Heart left ventricle (tissue), 16 donors: ENCODE data around the gene LZTS3. TPM values are rescaled to one million over a fixed set of nuclear protein-coding genes. Genes with fewer than 3 reads are reported as not detected.
"Not testable (repeated sequence)": the region's sequence is repeated elsewhere in the genome, so short reads cannot be mapped to it uniquely, and the experiment has no call there.

Experiments used
- ATAC-seq, 4 donors: fragments of 200-7000 bp; cut with Tn5 transposase; one replicate each; pipeline ENCODE4 v1.9.1; 2020 to 2022; ENCODE audit warnings: moderate library complexity in 4 of 4, mild to moderate bottlenecking in 3 of 4, moderate number of reproducible peaks in 1 of 4
- DNase-seq, 5 donors: peaks; one replicate each; pipeline ENCODE4 v3.0.0-alpha.2; 2020
- H3K27ac ChIP-seq, 12 donors: fragments of 200-600 bp; sonication (generic) in 4 of 12; one replicate each; pipeline versions ENCODE4 v1.5.0 to v1.8.0; 2016 to 2022; ENCODE audit warnings: mild to moderate bottlenecking in 2 of 12
- H3K27me3 ChIP-seq, 9 donors: fragments of 200-600 bp; sonication (generic) in 2 of 9; one replicate each; pipeline versions ENCODE4 v1.5.1 to v1.8.0; 2016 to 2022; ENCODE audit warnings: mild to moderate bottlenecking in 3 of 9
- H3K36me3 ChIP-seq, 9 donors: fragments of 200-600 bp; sonication (generic) in 2 of 9; one replicate each; pipeline versions ENCODE4 v1.5.0 to v1.8.0; 2018 to 2022; ENCODE audit warnings: mild to moderate bottlenecking in 2 of 9
- H3K4me1 ChIP-seq, 12 donors: fragments of 200-600 bp; sonication (generic) in 4 of 12; one replicate each; pipeline versions ENCODE4 v1.5.0 to v1.8.0; 2016 to 2022; ENCODE audit warnings: mild to moderate bottlenecking in 3 of 12
- H3K4me3 ChIP-seq, 12 donors: fragments of 200-600 bp; sonication (generic) in 4 of 12; one replicate each; pipeline versions ENCODE4 v1.5.0 to v1.8.0; 2017 to 2022; ENCODE audit warnings: mild to moderate bottlenecking in 9 of 12, moderate library complexity in 4 of 12
- H3K9me3 ChIP-seq, 12 donors: fragments of 200-600 bp; sonication (generic) in 4 of 12; one replicate each; pipeline versions ENCODE4 v1.5.0 to v1.8.0; 2016 to 2022; ENCODE audit warnings: mild to moderate bottlenecking in 1 of 12
- POLR2A ChIP-seq, 2 donors: fragments of 450-650 bp; IDR thresholded peaks; one replicate each; pipeline ENCODE4 v1.6.1; 2017; ENCODE audit warnings: antibody characterized with exemption in 2 of 2, mild to moderate bottlenecking in 2 of 2, moderate library complexity in 2 of 2
- WGBS, 4 donors: extraction: QIAGEN DNeasy Blood & Tissue Kit in 2 of 4; methylation state at CpG; one replicate each; pipeline versions ENCODE4 v1.1.5 to v1.1.7; 2013 to 2018; 5-methylcytosine and 5-hydroxymethylcytosine counted together
- intact Hi-C, 10 donors: fragments of 100-400 bp; cut with DNase I; formaldehyde crosslinking; loops; one replicate each; pipeline versions ENCODE4 v1.11.1 to v1.14.2; 2022
- long read RNA-seq, 3 donors: library from polyadenylated mRNA; unstranded; transcript quantifications; one replicate each; pipeline ENCODE4 v2.0.0, GENCODE V29; 2020 to 2021
- polyA plus RNA-seq, 2 donors: library from polyadenylated mRNA; stranded (reverse); fragments of 200-250 nt; gene quantifications; one replicate each; pipeline ENCODE4 v1.2.3, GENCODE V29; 2013
- total RNA-seq, 9 donors: library from RNA; depleted of rRNA in 2 of 9; stranded (reverse); fragments of >200 nt in 2 of 9; fragmentation: NEBNext Ultra II Directional in 3 of 9; extraction: Animal tissue kit (Norgen Biotek cat#: 25700) in 3 of 9; gene quantifications; one replicate each; pipeline versions ENCODE4 v1.1.0 to v1.2.4, GENCODE V29; 2016 to 2023
- TF ChIP-seq, protein P1 (sequence below), 12 donors: fragments of 200-600 bp; sonication (generic) in 4 of 12; IDR thresholded peaks; one replicate each; pipeline versions ENCODE4 v1.5.0 to v1.8.0; 2018 to 2022; ENCODE audit warnings: antibody characterized with exemption in 12 of 12, mild to moderate bottlenecking in 5 of 12
- donor health status: ischemic (EF 13 %, LVEDD 7.1; RV severe dilation, severe dysfunction).
- donor health status: healthy with polysubstance abuse.
- donor health status: DM: no; HTN: yes; CAD: no.
- donor health status: DM: no; HTN: no; CAD: no.
- donor health status: ischemic (EF 25% LVEDD 6.9; RV normal size, moderate dysfunction).
- donor health status: ischemic (EF 25% LVEDD 5.7; RV mildly dilated, moderate dysfunction).
- donor health status: healthy.
- donor health status: DM: yes; HTN: yes; CAD: no.
- donor health status: ischemic (EF 35%, LVEDD 5.7; RV mildly dilated, moderate dysfunction).
- donor health status: nonischemic (EF 11% LVEDD 7.7; RV severe dilation, severe dysfunction).
- donor health status: DM: yes; HTN: yes; CAD: no.
- donor health status: PGD.
- donor health status: ischemic (EF 29% LVEDD 5.4; RV normal size, mild dysfunction).
- donor health status: nonischemic (EF 23%, LVEDD 6.1; RV moderate dilation, normal function).

Gene LZTS3
- total RNA-seq (10 to 100 TPM in 6 of 9 donors, 1 to 10 TPM in 3; 6.8 to 28.4 (median 13.1) TPM), polyA plus RNA-seq (10 to 100 TPM in 1 of 2 donors, 1 to 10 TPM in 1; 9.0 to 13.6 TPM)
- long read RNA-seq, donor 1, full-length matches to known transcripts = 4 of 23 reads
- long read RNA-seq, donor 1, partial matches to known transcripts = 3 of 23 reads
- long read RNA-seq, donor 1, other reads (novel, unspliced or antisense) = 16 of 23 reads
- long read RNA-seq, donor 2, partial matches to known transcripts = 0 of 6 reads
- long read RNA-seq, donor 2, other reads (novel, unspliced or antisense) = 6 of 6 reads
- long read RNA-seq, donor 3, full-length matches to known transcripts = 9 of 41 reads
- long read RNA-seq, donor 3, partial matches to known transcripts = 5 of 41 reads
- long read RNA-seq, donor 3, other reads (novel, unspliced or antisense) = 27 of 41 reads

DNA sequence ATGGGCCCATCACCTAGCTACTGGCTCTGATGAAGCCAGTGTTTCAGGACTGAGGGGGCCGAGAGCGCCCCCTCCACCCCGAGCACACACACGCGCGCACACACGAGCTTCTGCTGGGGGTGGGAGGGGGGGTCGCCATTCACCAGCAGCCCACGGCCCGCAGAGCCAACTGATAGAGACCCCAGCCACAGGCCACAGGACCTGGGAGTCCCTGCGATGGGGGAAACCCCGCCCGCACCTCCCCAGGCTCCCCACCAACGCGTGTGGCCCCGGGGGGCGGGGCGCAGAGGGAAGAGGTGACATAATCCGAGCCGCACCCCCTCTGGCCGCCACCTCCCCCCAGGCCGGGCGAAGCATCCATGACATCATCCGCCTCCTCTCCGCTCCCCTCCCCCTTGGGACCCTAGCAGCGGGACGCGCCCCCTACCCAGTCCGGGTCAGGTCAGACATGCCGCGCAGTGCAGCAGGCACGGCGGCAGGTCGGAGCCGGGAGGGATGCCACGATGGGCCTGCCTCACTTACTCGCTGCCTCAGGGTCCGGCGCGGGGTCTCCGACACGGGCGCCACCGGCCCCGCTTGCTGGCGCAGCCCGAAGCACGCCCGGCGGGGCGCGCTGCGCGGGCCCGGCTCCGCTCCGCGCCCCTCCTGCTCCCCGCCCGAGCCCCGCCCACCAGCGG is at the start of gene LZTS3:
TSS of gene LZTS3 (minus strand) at position 617 of the 677 bp plus-strand sequence. CDS start 6,386 bp downstream, outside the sequence.
- TF ChIP-seq POLR2A (IDR thresholded peaks at IDR 0.05) = peak; percentile 23 to 35
- TF ChIP-seq, protein P1, sequence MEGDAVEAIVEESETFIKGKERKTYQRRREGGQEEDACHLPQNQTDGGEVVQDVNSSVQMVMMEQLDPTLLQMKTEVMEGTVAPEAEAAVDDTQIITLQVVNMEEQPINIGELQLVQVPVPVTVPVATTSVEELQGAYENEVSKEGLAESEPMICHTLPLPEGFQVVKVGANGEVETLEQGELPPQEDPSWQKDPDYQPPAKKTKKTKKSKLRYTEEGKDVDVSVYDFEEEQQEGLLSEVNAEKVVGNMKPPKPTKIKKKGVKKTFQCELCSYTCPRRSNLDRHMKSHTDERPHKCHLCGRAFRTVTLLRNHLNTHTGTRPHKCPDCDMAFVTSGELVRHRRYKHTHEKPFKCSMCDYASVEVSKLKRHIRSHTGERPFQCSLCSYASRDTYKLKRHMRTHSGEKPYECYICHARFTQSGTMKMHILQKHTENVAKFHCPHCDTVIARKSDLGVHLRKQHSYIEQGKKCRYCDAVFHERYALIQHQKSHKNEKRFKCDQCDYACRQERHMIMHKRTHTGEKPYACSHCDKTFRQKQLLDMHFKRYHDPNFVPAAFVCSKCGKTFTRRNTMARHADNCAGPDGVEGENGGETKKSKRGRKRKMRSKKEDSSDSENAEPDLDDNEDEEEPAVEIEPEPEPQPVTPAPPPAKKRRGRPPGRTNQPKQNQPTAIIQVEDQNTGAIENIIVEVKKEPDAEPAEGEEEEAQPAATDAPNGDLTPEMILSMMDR (IDR thresholded peaks at IDR 0.05) = no peak
- WGBS, 4 donors = 0 to 2% (median 1%) methylated on average over 11 to 62 of the region's 62 CpGs
- intact Hi-C loops = loop anchor here in 1 of 10 donors (5.0 kb wide), 1 partner anchor 34 kb away; the partner anchor contains the start of gene ITPA

DNA sequence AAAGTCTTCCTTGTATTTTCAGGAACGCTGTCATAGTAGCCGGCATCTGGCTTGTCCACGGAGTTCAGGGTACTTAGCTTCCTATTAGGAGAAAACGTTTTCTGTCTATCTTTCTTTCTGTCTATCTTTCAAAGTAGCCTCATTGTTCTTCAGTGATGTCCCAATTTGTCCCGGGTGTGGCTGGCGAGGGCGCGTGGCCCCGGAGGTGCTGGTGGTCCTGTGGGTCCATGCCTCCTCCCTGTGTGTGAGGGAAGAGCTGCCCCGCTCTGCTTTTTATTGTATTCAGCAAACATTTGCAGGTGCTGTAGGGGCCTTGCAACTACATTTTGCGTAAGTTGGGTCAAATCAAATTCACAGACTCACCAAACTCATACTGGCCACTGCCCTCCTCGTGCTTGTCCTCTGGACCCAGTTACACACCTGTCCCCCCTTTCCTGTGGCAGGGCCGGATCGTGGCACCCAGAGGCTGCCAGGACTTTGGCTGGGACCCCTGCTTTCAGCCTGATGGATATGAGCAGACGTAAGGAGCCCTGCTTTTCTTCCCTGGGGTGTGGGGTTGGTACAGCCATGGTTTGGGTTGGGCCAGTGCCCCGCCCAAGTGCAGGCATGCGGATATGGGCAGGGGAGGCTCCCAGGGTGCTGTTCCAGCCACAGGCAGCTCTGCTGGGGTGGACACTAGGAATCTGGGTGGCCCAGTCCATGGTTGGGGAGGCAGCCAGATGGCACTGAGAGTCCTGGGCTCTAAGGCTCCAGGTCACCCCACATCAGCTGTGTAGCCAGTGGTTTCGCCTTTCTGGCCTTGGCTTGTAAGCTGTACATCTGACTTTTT is 48.3 kb upstream of the LZTS3 start:
- Histone ChIP-seq H3K4me1 (peaks cover 0 to 14% (median 3%) of the 10 kb centered on the region in 12 donors), H3K4me3 (no peak overlapping the region), H3K36me3 (peaks cover 0 to 53% (median 40%) of the 10 kb centered on the region in 9 donors), H3K9me3 (no peaks in the 10 kb centered on the region), H3K27ac (no peak overlapping the region), H3K27me3 (no peaks in the 10 kb centered on the region)
- DNase-seq (no peak), ATAC-seq (no peak)
- intact Hi-C loops = loop anchor here in 3 of 10 donors (10.0 kb wide), 2 partner anchors 53 to 93 kb away; no protein-coding TSS in a partner anchor
- WGBS, 4 donors = 83 to 95% (median 91%) methylated on average over 14 to 18 of the region's 18 CpGs
- TF ChIP-seq, protein P1 (IDR thresholded peaks at IDR 0.05) = no peak
- TF ChIP-seq POLR2A (IDR thresholded peaks at IDR 0.05) = no peak

More for the DNA sequence above, at the start of gene LZTS3:
- Histone ChIP-seq H3K27ac (peak within 1 kb of the TSS in 11 of 12 donors; percentile 32 to 86 (median 77)), H3K4me3 (peak within 1 kb of the TSS; percentile 74 to 99 (median 92)), H3K4me1 (peaks cover 0 to 23% (median 13%) of the 10 kb centered on the region in 12 donors), H3K27me3 (peaks cover 0 to 26% (median 0%) of the 10 kb centered on the region in 9 donors), H3K9me3 (no peaks in the 10 kb centered on the region), H3K36me3 (no peaks in the 10 kb centered on the region)
- peak; percentile 74 to 81 (median 77) for DNase-seq
- ATAC-seq = peak; percentile 22 to 73 (median 58)

GRCh38 chr20:3218307-3218988 is 45.1 kb upstream of the LZTS3 start:
- no peak overlapping the region for H3K27ac ChIP-seq
- H3K36me3 ChIP-seq = peaks cover 0 to 79% (median 59%) of the 10 kb centered on the region in 9 donors
- H3K4me1 ChIP-seq = peaks cover 0 to 14% (median 3%) of the 10 kb centered on the region in 12 donors
- ATAC-seq = peak; percentile 8 to 87 (median 74)
- WGBS, 4 donors = 20 to 74% (median 27%) methylated on average over 8 to 30 of the region's 30 CpGs
- no peaks in the 10 kb centered on the region for H3K27me3 ChIP-seq
- peak overlapping the region in 2 of 12 donors; percentile 7 for H3K4me3 ChIP-seq
- DNase-seq = peak; percentile 52 to 83 (median 57)
- no peaks in the 10 kb centered on the region for H3K9me3 ChIP-seq
- TF ChIP-seq, protein P1 (IDR thresholded peaks at IDR 0.05) = peak; percentile 88 to 95 (median 94)
- TF ChIP-seq POLR2A (IDR thresholded peaks at IDR 0.05) = no peak
- intact Hi-C loops = loop anchor here in 5 of 10 donors (1.0 to 10.0 kb wide), 4 partner anchors 96 to 99 kb away; no protein-coding TSS in a partner anchor

DNA sequence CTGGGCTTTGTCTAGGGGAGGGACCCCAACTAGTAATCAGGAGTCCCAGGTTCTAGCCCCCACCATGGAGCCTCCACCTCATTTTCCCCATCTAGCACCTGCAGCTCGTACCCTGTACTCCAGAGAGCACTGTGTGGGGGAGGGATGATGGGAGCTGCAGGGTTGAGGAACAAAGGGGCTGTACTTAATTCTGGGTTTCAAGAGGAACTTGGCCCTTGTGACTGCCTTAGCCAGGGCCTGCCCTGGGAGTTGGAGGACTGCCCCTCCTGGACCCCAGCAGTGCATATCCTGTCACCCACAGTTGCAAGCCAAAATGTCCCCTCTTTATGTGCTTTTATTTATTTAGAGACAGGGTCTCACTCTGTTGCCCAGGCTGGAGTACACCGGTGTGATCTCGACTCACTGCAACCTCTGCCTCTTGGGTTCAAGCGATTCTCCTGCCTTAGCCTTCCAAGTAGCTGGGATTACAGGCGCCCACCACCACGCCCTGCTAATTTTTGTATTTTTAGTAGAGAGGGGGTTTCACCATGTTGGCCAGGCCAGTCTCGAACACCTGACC is 42.1 kb upstream of the LZTS3 start:
- H3K9me3 ChIP-seq, H3K4me3 ChIP-seq, DNase-seq, H3K27ac ChIP-seq, H3K27me3 ChIP-seq: not testable (repeated sequence)
- Histone ChIP-seq H3K36me3 (peaks cover 0 to 60% (median 39%) of the 10 kb centered on the region in 9 donors), H3K4me1 (peaks cover 0 to 14% (median 5%) of the 10 kb centered on the region in 12 donors)
- 91 to 96% (median 96%) methylated on average over 7 of the region's 7 CpGs for WGBS, 4 donors
- intact Hi-C loops = loop anchor here in 3 of 10 donors (5.0 to 10.0 kb wide), 2 partner anchors 99 to 102 kb away; no protein-coding TSS in a partner anchor
- ATAC-seq = peak in 1 of 4 donors; percentile 31
